ENCODE data around the gene SRL.

DNA sequence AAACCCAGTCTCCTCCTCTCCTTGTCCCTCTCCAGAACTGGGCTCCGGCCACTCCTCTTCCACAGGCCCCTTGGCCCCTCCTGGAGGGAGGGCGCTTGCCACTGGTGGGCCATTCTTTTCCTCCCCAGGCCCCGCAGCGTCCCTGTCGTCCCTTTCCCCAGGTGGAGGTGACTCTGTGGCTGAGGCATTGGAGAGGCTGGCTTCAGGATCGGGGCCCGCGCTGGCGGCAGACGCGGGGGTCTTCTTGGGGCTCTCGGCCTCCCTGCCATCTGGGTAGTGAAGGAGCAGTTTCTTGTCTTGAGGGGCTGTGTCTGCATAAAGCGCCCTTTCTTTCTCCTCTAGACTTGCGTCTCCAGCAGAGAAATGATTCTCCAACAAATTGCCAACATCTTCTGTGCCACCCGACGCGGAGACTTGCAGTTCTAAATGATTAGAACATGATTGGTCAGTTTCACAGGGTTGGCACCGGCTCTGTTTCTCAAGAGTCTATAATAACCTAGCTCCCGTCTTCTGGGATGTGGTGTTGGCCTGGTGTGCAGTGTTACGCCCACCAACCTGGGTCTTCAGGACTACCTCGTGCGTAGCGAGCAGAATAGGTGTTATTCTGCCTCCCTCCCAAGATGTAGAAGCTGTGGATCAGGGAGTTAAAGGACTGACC lies 34.1 kb downstream of the SRL start:
- no peak for TF ChIP-seq EZH2 (IDR thresholded peaks at IDR 0.05; ENCODE audit: insufficient read depth, poor library complexity, severe bottlenecking)
- TF ChIP-seq EZH2phosphoT487 (IDR thresholded peaks at IDR 0.05; ENCODE audit: insufficient read depth, low read depth), result no peak

Measured in GM23248 (cell line).